GM19099 (cell line): ENCODE data around the gene ARL2BP.
A peak's percentile ranks its signal among the peaks of the same experiment; 100 is the strongest.

Experiments used
- POLR2A ChIP-seq: IDR thresholded peaks from 3 replicates; pipeline ENCODE4 v1.6.1; 2011; ENCODE audit warnings: low read depth; ENCODE audit not compliant: insufficient read length; ENCODE audit errors: extremely low read depth

ARL2BP gene

GRCh38 chr16:57283959-57284208 lies 38.8 kb downstream of the ARL2BP start:
- no peak for TF ChIP-seq POLR2A

GRCh38 chr16:57284209-57284951 lies 39.3 kb downstream of the ARL2BP start, which contains the start of gene PLLP:
PLLP (minus strand) TSS chr16:57284672; CDS start chr16:57284540, 132 bp downstream.
- TF ChIP-seq POLR2A = no peak

GRCh38 chr16:57284952-57285363 lies 39.9 kb downstream of the ARL2BP start:
- TF ChIP-seq POLR2A = no peak

GRCh38 chr16:57285379-57285778 lies 40.3 kb downstream of the ARL2BP start:
- TF ChIP-seq POLR2A = no peak

GRCh38 chr16:57289391-57290257 lies 44.6 kb downstream of the ARL2BP start:
- TF ChIP-seq POLR2A = no peak

- TF ChIP-seq POLR2A = no peak
Observed at GRCh38 chr16:57297856-57298255, 52.8 kb downstream of the ARL2BP start.

- no peak for TF ChIP-seq POLR2A
Observed at GRCh38 chr16:57299009-57299718, 54.1 kb downstream of the ARL2BP start.

GRCh38 chr16:57299719-57300386 lies 54.8 kb downstream of the ARL2BP start:
- TF ChIP-seq POLR2A = peak; percentile 45

GRCh38 chr16:57300387-57301125 lies 55.5 kb downstream of the ARL2BP start:
- no peak for TF ChIP-seq POLR2A

GRCh38 chr16:57301126-57301817 lies 56.2 kb downstream of the ARL2BP start:
- TF ChIP-seq POLR2A = no peak
